Skeletal muscle tissue (tissue), 4 donors: ENCODE measurements around the gene SPEM2. TPM values are rescaled to one million over a fixed set of nuclear protein-coding genes. Genes with fewer than 3 reads are reported as not detected.

Source experiments
- H3K27ac ChIP-seq: one replicate; pipeline ENCODE4 v1.7.0; 2013; ENCODE audit warnings: mild to moderate bottlenecking, low read depth, low read length, inconsistent platforms
- H3K27me3 ChIP-seq, 3 donors: one replicate each; pipeline ENCODE4 v1.7.0; 2013; ENCODE audit warnings: low read length in 3 of 3; ENCODE audit not compliant: control insufficient read depth in 3 of 3, insufficient read depth in 3 of 3
- H3K36me3 ChIP-seq, 3 donors: one replicate each; pipeline ENCODE4 v1.7.0; 2013; ENCODE audit warnings: low read length in 3 of 3; ENCODE audit not compliant: control insufficient read depth in 3 of 3, insufficient read depth in 3 of 3
- H3K4me1 ChIP-seq, 3 donors: one replicate each; pipeline ENCODE4 v1.7.0; 2013; ENCODE audit warnings: low read length in 3 of 3, mild to moderate bottlenecking in 3 of 3; ENCODE audit not compliant: control insufficient read depth in 3 of 3, insufficient read depth in 3 of 3
- H3K4me3 ChIP-seq, 3 donors: one replicate each; pipeline ENCODE4 v1.7.0; 2013; ENCODE audit warnings: low read length in 3 of 3
- H3K9ac ChIP-seq, 3 donors: one replicate each; pipeline ENCODE4 v1.7.0; 2013; ENCODE audit warnings: low read length in 3 of 3, mild to moderate bottlenecking in 3 of 3, moderate library complexity in 2 of 3, low read depth in 1 of 3
- H3K9me3 ChIP-seq, 3 donors: one replicate each; pipeline ENCODE4 v1.7.0; 2013; ENCODE audit warnings: low read length in 3 of 3; ENCODE audit not compliant: control insufficient read depth in 3 of 3
- total RNA-seq: library from RNA; depleted of rRNA; stranded (reverse); fragments of >200 nt; gene quantifications from one replicate; pipeline ENCODE4 v1.2.3, GENCODE V29; 2014
- donor health status: Osteomylitis.

SPEM2 gene
- total RNA-seq, 1 donor from 2014 or later, result not detected

DNA sequence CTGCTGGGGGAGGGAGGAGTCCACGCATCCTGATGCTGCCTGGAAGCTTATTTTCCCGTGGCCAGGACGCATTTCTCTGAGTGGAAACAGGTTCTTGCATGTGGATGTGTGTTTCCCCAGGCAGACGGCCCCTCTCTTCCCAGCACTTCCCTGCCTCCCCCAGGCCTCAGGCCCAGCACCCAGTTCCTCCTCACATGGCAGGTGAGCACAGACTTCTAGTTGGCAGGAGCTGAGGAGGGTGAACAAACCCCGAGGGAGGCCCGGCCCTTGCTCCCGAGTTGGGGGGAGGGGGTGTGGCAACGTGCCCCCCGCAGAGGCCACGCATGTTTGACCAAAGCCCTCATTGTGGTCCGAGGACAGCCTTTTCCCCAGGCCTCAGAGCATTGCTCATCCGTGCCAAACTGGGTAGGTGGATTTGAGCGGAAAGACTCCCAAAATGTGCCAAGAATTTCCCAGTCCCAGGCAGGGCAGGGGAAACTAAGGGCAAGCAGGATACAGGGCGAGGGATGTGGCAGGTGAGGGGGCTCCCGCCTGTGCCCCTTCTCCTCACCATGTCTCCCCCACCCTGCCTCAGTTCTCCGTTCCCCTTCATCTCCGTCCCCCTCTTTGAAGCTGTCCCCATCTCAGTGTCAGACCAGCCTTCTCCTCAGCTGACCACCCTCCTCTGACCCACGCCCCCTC is 6.8 kb upstream of the SPEM2 start:
- peaks cover 3 to 8% (median 6%) of the 10 kb centered on the region in 3 donors for H3K36me3 ChIP-seq
- no peaks in the 10 kb centered on the region for H3K4me1 ChIP-seq
- no peaks in the 10 kb centered on the region for H3K9me3 ChIP-seq
- no peak overlapping the region for H3K27ac ChIP-seq
- H3K9ac ChIP-seq, result no peak overlapping the region
- H3K27me3 ChIP-seq, result peaks cover 0 to 4% (median 0%) of the 10 kb centered on the region in 3 donors
- H3K4me3 ChIP-seq, result no peak overlapping the region

DNA sequence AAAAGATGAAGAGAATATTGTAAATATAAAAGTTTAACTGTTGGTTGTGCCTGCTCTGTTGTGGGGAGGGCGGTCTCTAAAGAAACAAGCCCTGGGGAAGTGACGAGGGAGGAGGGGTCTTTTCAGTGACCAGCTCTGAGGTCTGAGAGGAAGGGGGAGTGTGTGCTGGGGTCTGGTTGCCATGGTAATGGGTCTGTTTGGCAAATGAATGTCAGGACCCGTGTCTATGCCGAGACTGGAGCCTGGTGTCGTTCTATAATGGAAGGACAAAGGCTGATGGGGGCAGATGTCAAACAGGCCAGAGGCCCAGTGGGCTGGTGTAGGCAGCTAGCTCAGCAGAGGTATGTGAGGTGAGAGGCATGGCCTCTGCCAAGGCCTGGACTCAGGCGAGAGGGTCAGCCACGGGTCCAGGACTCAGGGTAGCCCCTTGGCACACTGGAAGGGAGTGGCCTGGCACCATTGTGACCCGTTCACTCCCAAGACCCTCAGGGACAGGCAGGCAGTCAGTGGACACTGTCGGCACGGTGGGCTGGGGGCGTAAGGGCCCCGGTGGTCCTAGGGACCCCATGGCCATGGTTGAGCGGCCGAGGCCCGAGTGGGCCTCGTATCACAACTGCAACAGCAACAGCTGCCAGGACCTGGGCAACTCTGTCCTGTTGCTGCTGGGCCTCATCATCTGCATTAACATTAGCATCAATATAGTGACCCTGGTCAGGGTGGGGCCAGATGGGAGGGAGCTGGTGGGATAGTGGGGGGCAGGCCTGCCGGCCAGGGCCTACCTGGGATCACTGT is 5.4 kb upstream of the SPEM2 start, which contains the start of gene SPEM1:
SPEM1 (plus strand) TSS at position 506 of the 792 bp plus-strand sequence; CDS start at position 567, 61 bp downstream.
- Histone ChIP-seq H3K27me3 (peaks cover 0 to 4% (median 0%) of the 10 kb centered on the region in 3 donors), H3K9ac (no peak within 1 kb of the TSS), H3K36me3 (peaks cover 3 to 6% (median 6%) of the 10 kb centered on the region in 3 donors), H3K27ac (no peak within 1 kb of the TSS), H3K4me1 (no peaks in the 10 kb centered on the region), H3K4me3 (no peak within 1 kb of the TSS), H3K9me3 (no peaks in the 10 kb centered on the region)

DNA sequence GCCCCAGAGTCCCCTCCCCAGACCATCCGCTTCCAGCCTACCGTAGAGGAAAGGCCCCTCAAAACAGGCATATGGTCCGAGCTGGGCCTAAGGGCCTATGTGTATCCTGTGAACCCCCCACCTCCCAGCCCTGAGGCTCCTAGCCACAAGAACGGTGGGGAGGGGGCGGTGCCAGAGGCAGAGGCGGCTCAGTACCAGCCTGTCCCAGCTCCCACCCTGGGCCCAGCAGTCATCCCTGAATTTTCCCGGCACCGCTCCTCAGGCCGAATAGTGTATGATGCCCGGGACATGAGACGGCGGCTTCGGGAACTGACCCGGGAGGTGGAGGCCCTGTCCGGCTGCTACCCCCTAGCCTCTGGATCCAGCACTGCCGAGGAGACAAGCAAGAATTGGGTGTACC is 4.2 kb upstream of the SPEM2 start:
- no peak overlapping the region for H3K4me3 ChIP-seq
- H3K36me3 ChIP-seq, result no peaks in the 10 kb centered on the region
- no peak overlapping the region for H3K27ac ChIP-seq
- no peak overlapping the region for H3K9ac ChIP-seq
- H3K9me3 ChIP-seq, result no peaks in the 10 kb centered on the region
- H3K4me1 ChIP-seq, result no peaks in the 10 kb centered on the region
- peaks cover 0 to 4% (median 0%) of the 10 kb centered on the region in 3 donors for H3K27me3 ChIP-seq

DNA sequence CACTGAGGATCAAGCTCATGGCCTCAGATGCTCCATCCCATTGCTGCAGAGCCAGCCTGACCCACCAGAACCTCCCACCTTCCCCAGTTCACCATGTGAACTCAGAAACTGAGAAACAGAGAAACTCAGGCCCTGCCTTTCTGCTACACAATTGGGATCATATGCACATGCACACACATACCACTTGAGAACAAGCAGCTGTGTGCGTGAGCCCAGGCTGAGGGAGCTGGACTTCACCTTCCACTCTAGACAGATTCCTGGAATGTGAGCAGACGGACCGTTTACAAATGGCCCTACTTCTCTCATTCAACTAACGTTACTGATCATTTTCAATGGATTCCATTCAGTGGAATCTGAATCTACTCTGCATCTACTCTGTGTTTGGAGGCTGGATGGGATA is 1.7 kb upstream of the SPEM2 start:
- Histone ChIP-seq H3K4me3 (no peak overlapping the region), H3K27me3 (peaks cover 0 to 4% (median 0%) of the 10 kb centered on the region in 3 donors), H3K9me3 (no peaks in the 10 kb centered on the region)

DNA sequence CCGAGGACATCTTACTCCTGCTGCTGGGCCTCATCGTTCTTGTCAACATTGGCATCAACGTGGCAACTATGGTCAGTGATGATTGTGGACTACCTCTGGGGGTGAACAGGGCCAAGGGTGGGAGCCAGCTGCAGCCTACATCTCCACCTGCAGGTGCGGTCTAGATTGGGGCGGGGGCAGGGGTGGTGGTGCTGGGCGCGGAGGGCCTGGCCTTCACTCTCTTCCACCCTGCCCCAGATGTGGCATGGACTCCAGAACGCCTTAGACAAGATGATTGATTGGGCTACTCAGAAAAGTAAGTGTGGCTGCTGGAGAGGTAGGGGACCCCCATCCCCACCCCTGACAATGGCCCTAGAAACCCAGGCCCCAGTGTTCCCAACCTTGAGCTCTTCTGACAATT is 340 bp downstream of the SPEM2 start:
- Histone ChIP-seq H3K4me1 (no peaks in the 10 kb centered on the region), H3K4me3 (no peak overlapping the region), H3K9ac (no peak overlapping the region), H3K9me3 (no peaks in the 10 kb centered on the region), H3K36me3 (no peaks in the 10 kb centered on the region), H3K27ac (no peak overlapping the region), H3K27me3 (no peaks in the 10 kb centered on the region)

More for the DNA sequence above, 1.7 kb upstream of the SPEM2 start:
- Histone ChIP-seq H3K27ac (no peak overlapping the region), H3K36me3 (no peaks in the 10 kb centered on the region), H3K9ac (no peak overlapping the region), H3K4me1 (no peaks in the 10 kb centered on the region)

DNA sequence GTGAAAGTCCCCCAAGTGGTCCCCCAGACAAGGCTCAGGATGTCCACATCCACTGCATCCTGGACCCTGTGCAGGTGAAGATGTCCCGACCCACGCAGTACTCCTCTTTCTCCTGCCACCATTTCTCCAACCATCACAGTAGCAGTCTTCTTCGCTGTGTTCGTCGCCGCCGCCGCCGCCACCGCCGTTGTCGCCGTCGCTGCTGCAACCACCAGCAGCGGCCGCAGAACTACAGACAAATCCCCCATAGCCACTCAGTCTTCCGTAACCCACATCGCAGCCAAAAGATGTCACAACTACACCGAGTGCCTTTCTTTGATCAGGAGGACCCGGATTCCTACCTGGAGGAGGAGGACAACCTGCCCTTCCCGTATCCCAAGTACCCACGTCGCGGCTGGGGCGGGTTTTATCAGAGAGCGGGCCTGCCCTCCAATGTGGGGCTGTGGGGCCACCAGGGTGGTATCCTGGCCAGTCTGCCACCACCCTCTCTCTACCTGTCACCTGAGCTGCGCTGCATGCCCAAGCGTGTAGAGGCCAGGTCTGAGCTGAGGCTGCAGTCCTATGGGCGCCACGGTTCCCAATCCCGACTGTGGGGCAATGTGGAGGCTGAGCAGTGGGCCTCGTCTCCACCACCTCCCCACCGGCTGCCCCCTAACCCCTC is 917 bp downstream of the SPEM2 start:
- no peak overlapping the region for H3K4me3 ChIP-seq
- H3K9me3 ChIP-seq, result no peaks in the 10 kb centered on the region
- H3K4me1 ChIP-seq, result no peaks in the 10 kb centered on the region
- no peaks in the 10 kb centered on the region for H3K27me3 ChIP-seq
- no peak overlapping the region for H3K27ac ChIP-seq
- H3K36me3 ChIP-seq, result no peaks in the 10 kb centered on the region
- H3K9ac ChIP-seq, result no peak overlapping the region

DNA sequence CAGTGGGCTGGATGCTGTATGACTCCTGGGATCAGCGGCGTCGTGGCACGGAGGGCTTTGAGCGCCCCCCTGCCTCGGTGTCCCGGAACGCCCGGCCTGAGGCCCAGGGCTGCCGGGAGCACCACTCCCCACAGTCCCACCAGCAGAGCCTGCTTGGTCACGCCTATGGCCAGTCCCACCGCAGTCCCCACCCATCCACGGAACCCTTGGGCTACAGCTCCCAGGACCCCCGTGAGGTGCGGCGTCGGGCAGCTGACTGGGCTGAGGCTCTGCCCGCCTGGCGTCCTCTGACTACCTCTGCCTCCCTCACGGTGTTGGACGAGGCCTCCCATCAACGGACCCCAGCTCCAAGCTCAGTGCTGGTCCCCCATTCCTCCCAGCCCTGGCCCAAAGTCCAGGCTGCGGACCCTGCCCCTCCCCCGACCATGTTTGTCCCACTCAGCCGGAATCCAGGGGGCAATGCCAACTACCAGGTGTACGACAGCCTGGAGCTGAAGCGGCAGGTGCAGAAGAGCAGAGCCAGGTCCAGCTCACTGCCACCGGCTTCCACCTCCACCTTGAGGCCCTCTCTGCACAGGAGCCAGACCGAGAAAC is 1.6 kb downstream of the SPEM2 start:
- no peak overlapping the region for H3K4me3 ChIP-seq
- H3K36me3 ChIP-seq, result no peaks in the 10 kb centered on the region
- H3K4me1 ChIP-seq, result no peaks in the 10 kb centered on the region
- no peak overlapping the region for H3K27ac ChIP-seq
- H3K9ac ChIP-seq, result no peak overlapping the region
- no peaks in the 10 kb centered on the region for H3K27me3 ChIP-seq
- H3K9me3 ChIP-seq, result no peaks in the 10 kb centered on the region

DNA sequence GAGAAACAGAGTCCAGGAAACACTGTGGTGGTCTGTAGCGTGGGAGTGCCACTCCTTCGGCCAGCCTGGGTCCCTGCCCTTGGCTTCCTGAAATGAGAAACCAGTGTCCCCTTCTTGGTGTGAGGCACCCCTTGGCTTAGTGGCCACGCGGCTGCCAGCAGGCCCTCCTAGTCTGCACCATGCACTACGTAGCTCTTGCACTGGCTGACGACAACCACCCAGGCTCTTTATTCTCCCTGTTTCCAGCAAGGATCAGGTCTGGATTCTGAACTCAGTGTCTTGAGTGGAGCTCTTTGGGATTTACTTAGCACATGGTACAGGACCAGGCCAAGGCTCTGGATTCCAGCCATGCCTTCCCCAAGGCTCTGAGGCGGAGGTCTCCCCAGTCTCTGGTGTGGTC is 2.1 kb downstream of the SPEM2 start:
- Histone ChIP-seq H3K27me3 (no peaks in the 10 kb centered on the region), H3K9ac (no peak overlapping the region), H3K36me3 (no peaks in the 10 kb centered on the region), H3K4me1 (no peaks in the 10 kb centered on the region), H3K27ac (no peak overlapping the region), H3K4me3 (no peak overlapping the region), H3K9me3 (no peaks in the 10 kb centered on the region)

DNA sequence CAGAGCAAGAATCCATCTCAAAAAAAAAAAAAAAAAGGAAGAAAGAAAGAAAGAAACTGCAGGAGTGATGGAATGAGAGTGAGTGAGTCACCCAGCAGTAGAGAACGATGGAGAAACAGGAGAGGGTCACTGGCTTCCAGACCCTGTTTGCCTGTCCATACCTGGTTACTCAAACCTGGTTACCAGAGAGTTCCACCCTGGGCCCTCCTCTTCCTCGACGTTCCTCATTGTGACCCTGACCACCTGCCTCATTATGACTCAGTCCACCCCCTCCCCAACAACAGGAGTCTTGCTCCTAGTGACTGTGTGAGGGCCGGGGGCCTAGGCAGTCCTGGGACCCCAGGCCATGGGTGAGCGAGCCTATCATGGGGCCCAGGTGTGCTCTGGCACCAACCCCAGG is 3.1 kb downstream of the SPEM2 start, which contains the start of gene SPEM3:
SPEM3 (plus strand) TSS at position 301 of the 400 bp plus-strand sequence; CDS start at position 347, 46 bp downstream.
- no peak within 1 kb of the TSS for H3K9ac ChIP-seq
- no peaks in the 10 kb centered on the region for H3K9me3 ChIP-seq
- no peaks in the 10 kb centered on the region for H3K27me3 ChIP-seq
- no peak within 1 kb of the TSS for H3K27ac ChIP-seq
- H3K4me1 ChIP-seq, result no peaks in the 10 kb centered on the region
- no peak within 1 kb of the TSS for H3K4me3 ChIP-seq
- no peaks in the 10 kb centered on the region for H3K36me3 ChIP-seq
